Hepatocyte (in vitro differentiated cells): ENCODE data around the gene RASSF8.

Experiments
- CTCF ChIP-seq: fragments of 200-600 bp; sonication (generic); IDR thresholded peaks from 2 replicates; pipeline ENCODE4 v1.5.1; 2016; ENCODE audit warnings: antibody characterized with exemption, mild to moderate bottlenecking; ENCODE audit not compliant: poor library complexity
- EZH2 ChIP-seq: fragments of 200-600 bp; sonication (generic); IDR thresholded peaks from 2 replicates; pipeline ENCODE4 v1.6.1; 2016; ENCODE audit warnings: antibody characterized with exemption, mild to moderate bottlenecking, borderline replicate concordance

- no peak for TF ChIP-seq CTCF
- no peak for TF ChIP-seq EZH2
These were observed 134.0 kb downstream of the RASSF8 start for GRCh38 chr12:26092346-26093105.
